ENCODE results near the gene LRRN3. TPM values are rescaled to one million over a fixed set of nuclear protein-coding genes. Genes with fewer than 3 reads are reported as not detected.

LRRN3 gene
- total and polyA plus RNA-seq, 2 of the 8 experiments (the other 6 are each of a cell fraction or from before 2014, with no cell fraction given), result 0.20 to 0.32 TPM

DNA sequence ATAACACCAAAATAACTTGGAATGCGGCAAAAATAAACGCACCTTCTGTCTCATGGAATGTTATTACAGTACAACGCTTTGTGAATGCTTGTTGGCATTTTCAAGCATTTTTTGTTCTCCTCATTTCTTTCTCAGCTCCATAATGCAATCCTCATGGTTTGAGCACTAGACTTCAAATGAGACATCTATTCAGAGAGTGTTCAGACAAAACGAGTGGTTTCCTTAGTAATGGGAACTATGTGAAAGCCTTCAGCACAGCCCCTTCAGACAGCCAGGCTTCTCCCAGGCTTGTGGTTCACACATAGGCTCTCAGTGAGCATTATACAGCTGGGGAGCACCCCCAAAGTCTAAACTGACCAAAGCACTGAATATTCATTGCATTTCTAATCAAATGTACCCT, 8.6 kb upstream of the LRRN3 start:
- Histone ChIP-seq H3K56ac (replicated peaks; ENCODE audit: insufficient read length, low read depth, low read length) (no peak overlapping the region), H3K79me1 (ENCODE audit: low read depth, low read length) (no peaks in the 10 kb centered on the region), H2BK20ac (ENCODE audit: low read length) (no peak overlapping the region), H2BK12ac (ENCODE audit: low read depth, low read length) (no peak overlapping the region), H3K36me3 (ENCODE audit: control insufficient read depth in 2 of 4, insufficient read depth in 4 of 4, low read length in 3 of 4) (no peaks in the 10 kb centered on the region), H2BK5ac (ENCODE audit: low read depth, low read length) (no peak overlapping the region), H3K4me3 (ENCODE audit: extremely low read depth in 1 of 4, insufficient read depth in 2 of 4, low read depth in 3 of 4, low read length in 4 of 4) (no peak overlapping the region), H4K5ac (ENCODE audit: insufficient read length, low read depth, low read length) (no peak overlapping the region), H4K20me1 (replicated peaks in 1 of 2; ENCODE audit: control insufficient read depth in 1 of 2, insufficient read depth in 2 of 2, low read length in 2 of 2) (no peaks in the 10 kb centered on the region), H3K27me3 (replicated peaks in 1 of 4; ENCODE audit: control insufficient read depth in 3 of 4, extremely low read depth in 1 of 4, insufficient read depth in 3 of 4, low read length in 3 of 4) (no peaks in the 10 kb centered on the region), H3K23ac (ENCODE audit: insufficient read length) (no peak overlapping the region), H3K9me3 (ENCODE audit: insufficient read depth in 2 of 2, low read depth in 1 of 2, low read length in 1 of 2) (no peaks in the 10 kb centered on the region), H2BK15ac (ENCODE audit: low read length) (no peak overlapping the region), H3K27ac (ENCODE audit: low read depth, low read length) (no peak overlapping the region), H2AK5ac (ENCODE audit: low read depth, low read length) (no peak overlapping the region), H2AFZ (ENCODE audit: low read length) (no peak overlapping the region), H3K14ac (ENCODE audit: insufficient read length) (no peak overlapping the region), H2BK120ac (replicated peaks; ENCODE audit: low read depth, low read length) (no peak overlapping the region), H3K4me2 (ENCODE audit: insufficient read depth in 1 of 2, low read depth in 2 of 2, low read length in 2 of 2) (no peak overlapping the region), H4K91ac (replicated peaks; ENCODE audit: insufficient read length, low read length) (no peak overlapping the region), H3K18ac (ENCODE audit: extremely low read depth, low read length) (no peak overlapping the region), H3K9ac (replicated peaks in 1 of 4; ENCODE audit: extremely low read depth in 1 of 4, low read depth in 3 of 4, low read length in 3 of 4) (no peak overlapping the region), H3K79me2 (ENCODE audit: control insufficient read depth in 1 of 2, insufficient read depth in 2 of 2, low read length in 2 of 2) (no peaks in the 10 kb centered on the region), H3K4ac (replicated peaks; ENCODE audit: insufficient read length, low read depth, low read length) (no peak overlapping the region), H3K4me1 (replicated peaks in 1 of 4; ENCODE audit: control insufficient read depth in 3 of 4, insufficient read depth in 4 of 4, low read length in 3 of 4) (peaks cover 0 to 9% (median 1%) of the 10 kb centered on the region in 4 experiments; a peak in 1 of 7 replicates), H4K8ac (ENCODE audit: extremely low read depth, insufficient read depth, low read length) (no peak overlapping the region), H3K23me2 (ENCODE audit: low read depth, low read length) (no peaks in the 10 kb centered on the region)
- DNase-seq (ENCODE audit: low read depth in 1 of 2, low spot score in 2 of 2) (no peak), FAIRE-seq (no peak)
- ChIA-PET CTCF (ENCODE audit: partially characterized antibody) (interaction anchor here (1.3 kb wide), 1 partner anchor 10 kb away, joined by 8 read pairs; no protein-coding TSS in a partner anchor), POLR2A (ENCODE audit: partially characterized antibody) (no interaction called here)
- 58% methylated on average over 4 of the region's 4 CpGs; no CpG with 5 or more reads in 1 of the 2 experiments for WGBS, 2 experiments (ENCODE audit: extremely low coverage in 1 of 2, insufficient coverage in 1 of 2, insufficient read length in 1 of 2, insufficient replicate concordance in 2 of 2, low coverage in 1 of 2, low lambda C conversion rate in 2 of 2, missing lambda C conversion rate in 1 of 2)
- TF ChIP-seq EP300 (IDR thresholded peaks at IDR 0.05; ENCODE audit: borderline replicate concordance in 1 of 2, low read depth in 2 of 2, low read length in 2 of 2) (no peak), TAF7 (optimal IDR thresholded peaks at IDR 0.05; ENCODE audit: borderline replicate concordance, low read depth, low read length) (no peak), FOSL1 (IDR thresholded peaks at IDR 0.05; ENCODE audit: insufficient read depth, low read depth, low read length) (no peak), SRF (IDR thresholded peaks at IDR 0.05; ENCODE audit: low read depth, low read length) (no peak), CEBPB (IDR thresholded peaks at IDR 0.05; ENCODE audit: low read depth, low read length) (no peak), EGR1 (IDR thresholded peaks at IDR 0.05; ENCODE audit: borderline replicate concordance, low read depth, low read length) (no peak), YY1 (IDR thresholded peaks at IDR 0.05; ENCODE audit: low read depth, low read length) (no peak), MAFK (IDR thresholded peaks at IDR 0.05; ENCODE audit: low read depth, low read length) (no peak)
- TF ChIP-seq, protein P1, sequence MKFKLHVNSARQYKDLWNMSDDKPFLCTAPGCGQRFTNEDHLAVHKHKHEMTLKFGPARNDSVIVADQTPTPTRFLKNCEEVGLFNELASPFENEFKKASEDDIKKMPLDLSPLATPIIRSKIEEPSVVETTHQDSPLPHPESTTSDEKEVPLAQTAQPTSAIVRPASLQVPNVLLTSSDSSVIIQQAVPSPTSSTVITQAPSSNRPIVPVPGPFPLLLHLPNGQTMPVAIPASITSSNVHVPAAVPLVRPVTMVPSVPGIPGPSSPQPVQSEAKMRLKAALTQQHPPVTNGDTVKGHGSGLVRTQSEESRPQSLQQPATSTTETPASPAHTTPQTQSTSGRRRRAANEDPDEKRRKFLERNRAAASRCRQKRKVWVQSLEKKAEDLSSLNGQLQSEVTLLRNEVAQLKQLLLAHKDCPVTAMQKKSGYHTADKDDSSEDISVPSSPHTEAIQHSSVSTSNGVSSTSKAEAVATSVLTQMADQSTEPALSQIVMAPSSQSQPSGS (IDR thresholded peaks at IDR 0.05; ENCODE audit: low read length), result no peak
- TF ChIP-seq, protein P2, sequence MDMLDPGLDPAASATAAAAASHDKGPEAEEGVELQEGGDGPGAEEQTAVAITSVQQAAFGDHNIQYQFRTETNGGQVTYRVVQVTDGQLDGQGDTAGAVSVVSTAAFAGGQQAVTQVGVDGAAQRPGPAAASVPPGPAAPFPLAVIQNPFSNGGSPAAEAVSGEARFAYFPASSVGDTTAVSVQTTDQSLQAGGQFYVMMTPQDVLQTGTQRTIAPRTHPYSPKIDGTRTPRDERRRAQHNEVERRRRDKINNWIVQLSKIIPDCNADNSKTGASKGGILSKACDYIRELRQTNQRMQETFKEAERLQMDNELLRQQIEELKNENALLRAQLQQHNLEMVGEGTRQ (IDR thresholded peaks at IDR 0.05; ENCODE audit: low read length), result no peak

Data from H1 (cell line).